Right renal pelvis (tissue), 4 donors: ENCODE measurements around the gene CFAP70. TPM values are rescaled to one million over a fixed set of nuclear protein-coding genes. Genes with fewer than 3 reads are reported as not detected.

Experiments used
- DNase-seq, 4 donors: peaks; one replicate each; pipeline ENCODE4 v3.0.0-alpha.2; 2013; ENCODE audit warnings: low read depth in 4 of 4, low spot score in 3 of 4, missing footprints in 1 of 4
- polyA plus RNA-seq, 4 donors: library from polyadenylated mRNA; unstranded; fragments of 120-200 nt; gene quantifications; one replicate each; pipeline ENCODE4 v1.2.1, GENCODE V29; 2013; ENCODE audit not compliant: insufficient read length in 4 of 4

Gene CFAP70
- polyA plus RNA-seq, 4 donors: 11.9 to 18.7 (median 12.1) TPM

DNA sequence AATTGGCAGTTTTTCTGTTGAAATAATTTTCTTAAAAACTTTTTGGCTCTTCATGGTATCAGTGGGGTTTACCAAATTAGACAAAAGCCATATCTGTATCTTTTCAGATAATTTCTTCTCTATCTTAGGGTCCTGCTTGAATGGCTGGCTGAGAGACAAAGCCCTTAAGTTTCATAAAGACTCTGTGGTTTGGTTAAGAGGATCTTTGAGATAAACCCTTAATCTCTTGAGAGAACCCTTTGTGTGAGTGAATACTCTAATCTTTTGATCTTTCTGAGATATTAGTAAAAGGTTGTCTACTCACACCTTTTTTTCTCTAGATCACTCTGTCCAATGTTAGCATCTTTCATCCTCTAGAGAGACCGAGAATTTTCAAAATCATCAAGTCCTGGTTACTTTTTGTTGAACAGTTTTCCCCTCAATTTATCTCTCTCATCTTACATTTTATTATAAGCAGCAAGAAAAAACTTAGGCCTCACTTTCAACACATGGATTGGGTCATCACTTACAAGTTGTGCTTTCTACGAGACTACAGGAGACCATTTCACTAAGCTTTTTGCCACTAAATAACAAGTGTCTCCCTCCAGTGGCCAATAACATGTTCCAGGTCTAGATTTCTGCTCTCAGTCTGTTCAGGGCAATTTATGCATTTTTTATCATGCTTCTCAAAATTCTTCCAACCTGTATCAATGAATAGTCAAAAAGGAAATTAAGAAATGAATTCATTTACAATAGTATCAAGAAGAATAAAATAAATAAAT lies 140.1 kb downstream of the CFAP70 start:
- DNase-seq: no peak

DNA sequence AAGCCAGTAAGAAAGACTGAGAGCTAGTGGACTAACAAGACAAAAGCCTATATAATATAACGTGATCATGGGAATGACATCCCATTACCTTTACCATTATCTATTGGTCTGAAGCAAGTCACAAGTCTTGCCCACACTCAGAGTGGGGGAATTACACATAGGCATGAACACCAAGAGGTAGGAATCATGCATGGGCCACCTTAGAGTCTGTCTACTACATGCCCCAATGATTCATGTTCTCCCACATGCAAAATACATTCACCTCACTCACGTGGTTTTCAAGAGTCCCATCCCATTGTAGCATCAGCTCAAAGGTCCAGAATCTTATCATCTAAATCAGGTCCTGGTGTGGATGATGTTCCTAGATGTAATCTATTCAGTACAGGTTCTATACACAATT lies 141.0 kb downstream of the CFAP70 start:
- DNase-seq: no peak

GRCh38 chr10:73215749-73216148 lies 142.9 kb downstream of the CFAP70 start:
- DNase-seq: no peak

- no peak for DNase-seq
Measured at GRCh38 chr10:73211106-73211811, 147.4 kb downstream of the CFAP70 start.

DNA sequence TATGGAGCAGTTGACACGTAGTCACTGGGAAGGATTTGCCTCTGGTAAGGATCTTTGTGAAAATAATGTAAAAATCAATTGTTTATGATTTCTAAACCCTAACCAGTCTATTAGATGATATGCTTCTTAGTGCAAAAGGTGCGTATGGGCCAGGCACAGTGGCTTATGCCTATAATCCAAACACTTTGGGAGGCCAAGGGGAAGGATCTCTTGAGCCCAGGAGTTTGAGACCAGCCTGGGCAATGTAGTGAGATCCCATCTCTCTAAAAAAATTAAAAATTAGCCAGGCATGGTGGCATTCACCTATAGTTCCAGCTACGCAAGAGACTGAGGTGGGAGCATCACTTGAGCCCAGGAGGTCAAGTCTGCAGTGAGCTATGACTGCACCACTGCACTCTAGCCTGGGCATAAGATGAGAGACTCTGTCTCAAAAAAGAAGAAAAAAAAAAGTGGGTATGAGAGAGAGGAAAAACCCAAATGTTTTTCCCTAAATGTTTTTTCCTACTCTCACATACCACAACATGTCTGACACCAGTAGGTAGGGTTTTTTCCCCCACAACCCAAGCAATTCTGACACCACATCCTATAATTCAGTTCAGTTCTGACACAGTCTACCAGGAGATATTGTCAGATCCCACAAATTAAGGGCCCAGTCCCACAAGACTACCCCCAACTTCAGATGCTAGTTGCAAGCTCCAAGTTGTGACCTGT lies 148.1 kb downstream of the CFAP70 start:
- no peak for DNase-seq

DNA sequence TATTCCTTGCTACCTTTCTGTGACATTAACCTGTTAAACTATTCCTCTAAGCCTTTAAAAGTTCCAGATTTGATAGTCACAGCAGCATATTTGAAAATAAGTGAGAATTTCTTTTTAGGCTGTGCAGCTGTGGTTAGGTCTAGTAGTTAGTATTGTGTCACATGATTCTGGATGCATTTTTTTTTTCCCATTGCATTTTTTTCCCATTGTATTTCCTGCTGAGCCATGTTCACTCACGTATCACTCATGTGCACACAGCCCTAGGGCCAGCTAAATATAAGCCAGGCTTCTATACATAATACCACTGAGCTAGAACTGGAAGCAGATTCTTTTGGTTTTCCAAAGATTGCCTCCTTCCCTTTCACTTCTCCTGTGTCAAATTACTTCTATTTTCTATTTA lies 149.0 kb downstream of the CFAP70 start:
- no peak for DNase-seq

DNA sequence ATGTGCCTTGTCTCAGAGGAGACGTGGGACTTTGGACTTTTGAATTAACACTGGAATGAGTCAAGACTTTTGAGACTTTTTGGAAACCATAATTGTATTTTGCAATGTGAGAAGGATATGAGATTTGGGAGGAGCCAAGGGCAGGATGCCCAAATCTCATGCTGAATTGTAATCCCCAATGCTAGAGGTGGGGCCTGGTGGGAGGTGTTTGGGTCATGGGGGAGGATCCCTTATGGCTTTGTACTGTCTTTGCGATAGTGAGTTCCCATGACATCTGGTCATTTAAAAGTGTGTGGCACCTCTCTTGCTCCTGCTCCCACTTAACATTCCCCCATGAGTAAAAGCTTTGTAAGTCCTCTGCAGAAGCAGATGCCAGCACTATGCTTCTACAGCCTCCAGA lies 150.8 kb downstream of the CFAP70 start:
- no peak for DNase-seq

DNA sequence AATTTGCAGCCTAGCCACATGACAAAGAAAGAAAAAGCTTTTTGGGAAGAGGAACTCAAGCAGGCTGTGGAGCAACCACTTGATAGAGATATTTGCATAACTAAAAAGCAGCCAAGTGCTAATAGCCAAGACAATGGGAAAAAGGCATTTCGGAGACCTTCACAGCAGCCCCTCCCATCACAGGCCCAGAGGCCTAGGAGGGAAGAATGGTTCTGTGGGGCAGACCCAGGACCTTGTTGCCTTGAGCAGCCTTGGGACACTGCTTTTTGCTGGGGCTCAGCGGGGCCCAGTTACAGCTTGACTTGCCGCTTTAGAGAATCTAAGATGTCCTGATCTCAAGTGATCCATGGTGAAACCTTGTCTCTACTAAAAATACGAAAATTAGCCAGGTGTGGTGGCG lies 152.3 kb downstream of the CFAP70 start:
- DNase-seq: no peak

- no peak for DNase-seq
Measured at GRCh38 chr10:73205890-73206289, 152.8 kb downstream of the CFAP70 start.

- DNase-seq: no peak
Measured at GRCh38 chr10:73205081-73205480, 153.6 kb downstream of the CFAP70 start.

Other genes with a start within 250 kb of the CFAP70 start
- 1 to 10 TPM; 4.8 to 7.0 (median 5.5) TPM for gene NUDT13, start 248.4 kb downstream of the CFAP70 start, polyA plus RNA-seq
- gene ECD, start 190.9 kb downstream of the CFAP70 start, polyA plus RNA-seq: 10 to 100 TPM; 37.3 to 46.9 (median 43.9) TPM
- 10 to 100 TPM; 36.9 to 45.6 (median 41.5) TPM for gene FAM149B1, start 190.7 kb downstream of the CFAP70 start, polyA plus RNA-seq
- gene DNAJC9, start 111.6 kb downstream of the CFAP70 start, polyA plus RNA-seq: 10 to 100 TPM; 29.4 to 32.0 (median 30.6) TPM
- gene MRPS16, start 106.2 kb downstream of the CFAP70 start, polyA plus RNA-seq: 10 to 100 TPM; 76.1 to 92.3 (median 84.8) TPM
- 10 to 100 TPM; 88.9 to 98.9 (median 96.3) TPM for gene ANXA7, start 55.2 kb upstream of the CFAP70 start, polyA plus RNA-seq
- gene MSS51, start 74.7 kb upstream of the CFAP70 start, polyA plus RNA-seq: 1 to 10 TPM; 1.6 to 3.1 (median 1.7) TPM
- gene PPP3CB, start 137.2 kb upstream of the CFAP70 start, polyA plus RNA-seq: 10 to 100 TPM; 59.6 to 76.9 (median 70.7) TPM
- gene USP54, start 232.5 kb upstream of the CFAP70 start, polyA plus RNA-seq: 10 to 100 TPM; 28.3 to 39.4 (median 37.6) TPM